Hepatocyte (in vitro differentiated cells): ENCODE results near the gene LCN1.

Experiments
- EZH2 ChIP-seq: fragments of 200-600 bp; sonication (generic); IDR thresholded peaks from 2 replicates; pipeline ENCODE4 v1.6.1; 2016; ENCODE audit warnings: antibody characterized with exemption, mild to moderate bottlenecking, borderline replicate concordance
- EZH2phosphoT487 ChIP-seq: fragments of 200-600 bp; sonication (generic); IDR thresholded peaks from one replicate; pipeline ENCODE4 v1.6.1; 2018; ENCODE audit warnings: antibody characterized with exemption, mild to moderate bottlenecking, low read depth, moderate library complexity; ENCODE audit not compliant: unreplicated experiment, severe bottlenecking
- TF ChIP-seq, protein P1 (sequence below): fragments of 200-600 bp; sonication (generic); IDR thresholded peaks from 2 replicates; pipeline ENCODE4 v1.5.1; 2016; ENCODE audit warnings: antibody characterized with exemption, mild to moderate bottlenecking; ENCODE audit not compliant: poor library complexity

DNA sequence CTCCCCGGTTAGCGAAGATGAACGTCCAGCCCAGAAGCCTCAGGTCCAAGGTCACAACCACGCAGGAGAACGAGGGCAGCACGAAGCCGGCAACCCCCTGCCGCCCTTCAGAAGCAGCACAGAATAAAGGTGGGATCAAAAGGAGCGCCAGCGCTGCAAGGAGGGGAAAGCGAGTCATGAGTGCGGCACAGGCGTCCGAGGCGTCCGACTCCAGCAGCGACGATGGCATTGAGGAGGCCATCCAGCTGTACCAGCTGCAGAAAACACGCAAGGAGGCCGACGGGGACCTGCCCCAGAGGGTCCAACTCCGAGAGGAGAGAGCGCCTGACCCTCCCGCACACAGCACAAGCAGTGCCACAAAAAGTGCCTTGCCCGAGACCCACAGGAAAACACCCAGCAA, 35.9 kb upstream of the LCN1 start:
- TF ChIP-seq, protein P1, sequence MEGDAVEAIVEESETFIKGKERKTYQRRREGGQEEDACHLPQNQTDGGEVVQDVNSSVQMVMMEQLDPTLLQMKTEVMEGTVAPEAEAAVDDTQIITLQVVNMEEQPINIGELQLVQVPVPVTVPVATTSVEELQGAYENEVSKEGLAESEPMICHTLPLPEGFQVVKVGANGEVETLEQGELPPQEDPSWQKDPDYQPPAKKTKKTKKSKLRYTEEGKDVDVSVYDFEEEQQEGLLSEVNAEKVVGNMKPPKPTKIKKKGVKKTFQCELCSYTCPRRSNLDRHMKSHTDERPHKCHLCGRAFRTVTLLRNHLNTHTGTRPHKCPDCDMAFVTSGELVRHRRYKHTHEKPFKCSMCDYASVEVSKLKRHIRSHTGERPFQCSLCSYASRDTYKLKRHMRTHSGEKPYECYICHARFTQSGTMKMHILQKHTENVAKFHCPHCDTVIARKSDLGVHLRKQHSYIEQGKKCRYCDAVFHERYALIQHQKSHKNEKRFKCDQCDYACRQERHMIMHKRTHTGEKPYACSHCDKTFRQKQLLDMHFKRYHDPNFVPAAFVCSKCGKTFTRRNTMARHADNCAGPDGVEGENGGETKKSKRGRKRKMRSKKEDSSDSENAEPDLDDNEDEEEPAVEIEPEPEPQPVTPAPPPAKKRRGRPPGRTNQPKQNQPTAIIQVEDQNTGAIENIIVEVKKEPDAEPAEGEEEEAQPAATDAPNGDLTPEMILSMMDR = no peak
- TF ChIP-seq EZH2 (no peak), EZH2phosphoT487 (no peak)
